Tibial nerve (tissue), 4 donors: ENCODE results near the gene METAP1D. TPM values are rescaled to one million over a fixed set of nuclear protein-coding genes. Genes with fewer than 3 reads are reported as not detected.
A peak's percentile ranks its signal among the peaks of the same experiment; 100 is the strongest.

Source experiments
- DNase-seq, 2 donors: peaks; one replicate each; pipeline ENCODE4 v3.0.0-alpha.2; 2019; ENCODE audit warnings: low spot score in 2 of 2
- H3K27ac ChIP-seq, 4 donors: fragments of 200-600 bp; sonication (generic) in 3 of 4; one replicate each; pipeline ENCODE4 v1.5.1; 2017 to 2019; ENCODE audit warnings: mild to moderate bottlenecking in 1 of 4
- H3K27me3 ChIP-seq, 2 donors: fragments of 200-600 bp; sonication (generic) in 1 of 2; one replicate each; pipeline versions ENCODE4 v1.5.1 to v1.6.0; 2017 to 2019
- H3K36me3 ChIP-seq, 3 donors: fragments of 200-600 bp; sonication (generic); one replicate each; pipeline ENCODE4 v1.5.1; 2018 to 2019
- H3K4me1 ChIP-seq, 4 donors: fragments of 200-600 bp; sonication (generic) in 3 of 4; one replicate each; pipeline ENCODE4 v1.5.1; 2017 to 2019
- H3K4me3 ChIP-seq, 4 donors: fragments of 200-600 bp; sonication (generic) in 3 of 4; one replicate each; pipeline ENCODE4 v1.5.1; 2017 to 2019; ENCODE audit warnings: mild to moderate bottlenecking in 1 of 4, moderate library complexity in 1 of 4
- H3K9me3 ChIP-seq, 4 donors: fragments of 200-600 bp; sonication (generic) in 3 of 4; one replicate each; pipeline ENCODE4 v1.5.1; 2017 to 2019
- EP300 ChIP-seq, 2 donors: sonication (generic); formaldehyde crosslinking; IDR thresholded peaks; one replicate each; pipeline ENCODE4 v1.6.1; 2017; ENCODE audit warnings: antibody characterized with exemption in 2 of 2, mild to moderate bottlenecking in 1 of 2
- POLR2A ChIP-seq, 2 donors: fragments of 450-650 bp; IDR thresholded peaks; one replicate each; pipeline ENCODE4 v1.6.1; 2017; ENCODE audit warnings: antibody characterized with exemption in 2 of 2, mild to moderate bottlenecking in 2 of 2, moderate library complexity in 2 of 2
- WGBS, 2 donors: methylation state at CpG; one replicate each; pipeline ENCODE4 v1.1.5; 2018; 5-methylcytosine and 5-hydroxymethylcytosine counted together
- total RNA-seq, 4 donors: library from RNA; depleted of rRNA; stranded (reverse); fragments of >200 nt; gene quantifications; one replicate each; pipeline ENCODE4 v1.1.0, GENCODE V29; 2016
- TF ChIP-seq, protein P1 (sequence below), 5 experiments: fragments of 200-600 bp in 3 of 5; fragments of 450-650 bp in 2 of 5; sonication (generic) in 3 of 5; IDR thresholded peaks; one replicate each; pipeline ENCODE4 v1.5.1; 2016 to 2019; ENCODE audit warnings: antibody characterized with exemption in 5 of 5, mild to moderate bottlenecking in 3 of 5, moderate library complexity in 2 of 5

METAP1D gene
- 10 to 100 TPM in 3 of 4 donors, 1 to 10 TPM in 1; 9.4 to 28.4 (median 14.7) TPM for total RNA-seq

DNA sequence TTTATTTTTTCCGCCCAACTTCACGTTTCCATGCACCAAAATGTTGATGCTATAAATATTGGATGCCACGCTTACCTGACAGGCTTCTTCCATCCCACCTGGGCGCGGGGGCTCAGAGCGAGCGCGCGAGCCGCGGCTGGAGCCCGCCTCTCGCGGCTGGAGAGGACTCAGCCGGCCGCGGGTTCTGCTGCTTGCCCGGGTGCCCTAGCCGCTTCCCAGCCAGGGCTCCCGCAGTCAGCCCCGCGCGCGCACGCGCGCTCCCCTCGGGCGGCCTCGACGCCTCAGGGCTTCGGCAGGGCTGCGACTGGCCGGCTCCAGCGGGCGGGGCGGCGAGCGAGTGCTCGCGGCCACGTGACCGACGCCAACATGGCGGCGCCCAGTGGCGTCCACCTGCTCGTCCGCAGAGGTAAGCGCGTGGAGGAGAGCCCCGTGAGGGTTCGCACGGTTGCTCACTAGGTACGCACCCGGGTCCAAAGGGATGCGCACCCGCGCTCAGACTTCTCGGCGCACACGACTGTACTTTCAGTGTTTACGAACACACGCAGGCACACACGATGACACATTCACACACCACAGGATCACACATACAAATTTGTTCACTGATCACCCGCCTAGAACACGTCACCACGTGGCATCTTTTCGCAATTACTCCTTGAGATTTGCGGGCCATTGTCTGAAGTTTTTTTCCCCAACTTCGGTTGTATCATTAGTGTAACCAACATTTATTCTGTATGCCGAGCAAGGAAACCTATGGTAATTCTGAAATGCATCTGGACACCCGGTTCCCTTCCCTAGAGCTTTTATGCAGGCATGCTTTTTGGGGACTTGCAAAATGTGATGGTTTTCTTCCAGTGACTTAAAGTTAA lies at the start of gene METAP1D:
METAP1D (plus strand) TSS at position 350 of the 866 bp plus-strand sequence; CDS start at position 367, 17 bp downstream.
- H3K4me1 ChIP-seq = peaks cover 0 to 21% (median 2%) of the 10 kb centered on the region in 4 donors
- no peaks in the 10 kb centered on the region for H3K27me3 ChIP-seq
- WGBS, 2 donors = 0% methylated on average over 39 to 60 of the region's 73 CpGs
- peak; percentile 54 to 62 for DNase-seq
- H3K9me3 ChIP-seq = no peaks in the 10 kb centered on the region
- peak within 1 kb of the TSS; percentile 61 to 81 (median 76) for H3K4me3 ChIP-seq
- peaks cover 0 to 9% (median 0%) of the 10 kb centered on the region in 3 donors for H3K36me3 ChIP-seq
- peak within 1 kb of the TSS in 3 of 4 donors; percentile 36 to 80 (median 55) for H3K27ac ChIP-seq
- TF ChIP-seq, protein P1, sequence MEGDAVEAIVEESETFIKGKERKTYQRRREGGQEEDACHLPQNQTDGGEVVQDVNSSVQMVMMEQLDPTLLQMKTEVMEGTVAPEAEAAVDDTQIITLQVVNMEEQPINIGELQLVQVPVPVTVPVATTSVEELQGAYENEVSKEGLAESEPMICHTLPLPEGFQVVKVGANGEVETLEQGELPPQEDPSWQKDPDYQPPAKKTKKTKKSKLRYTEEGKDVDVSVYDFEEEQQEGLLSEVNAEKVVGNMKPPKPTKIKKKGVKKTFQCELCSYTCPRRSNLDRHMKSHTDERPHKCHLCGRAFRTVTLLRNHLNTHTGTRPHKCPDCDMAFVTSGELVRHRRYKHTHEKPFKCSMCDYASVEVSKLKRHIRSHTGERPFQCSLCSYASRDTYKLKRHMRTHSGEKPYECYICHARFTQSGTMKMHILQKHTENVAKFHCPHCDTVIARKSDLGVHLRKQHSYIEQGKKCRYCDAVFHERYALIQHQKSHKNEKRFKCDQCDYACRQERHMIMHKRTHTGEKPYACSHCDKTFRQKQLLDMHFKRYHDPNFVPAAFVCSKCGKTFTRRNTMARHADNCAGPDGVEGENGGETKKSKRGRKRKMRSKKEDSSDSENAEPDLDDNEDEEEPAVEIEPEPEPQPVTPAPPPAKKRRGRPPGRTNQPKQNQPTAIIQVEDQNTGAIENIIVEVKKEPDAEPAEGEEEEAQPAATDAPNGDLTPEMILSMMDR (IDR thresholded peaks at IDR 0.05) = no peak
- TF ChIP-seq EP300 (IDR thresholded peaks at IDR 0.05) = peak in 1 of 2 donors; percentile 68
- TF ChIP-seq POLR2A (IDR thresholded peaks at IDR 0.05) = peak; percentile 23 to 49

DNA sequence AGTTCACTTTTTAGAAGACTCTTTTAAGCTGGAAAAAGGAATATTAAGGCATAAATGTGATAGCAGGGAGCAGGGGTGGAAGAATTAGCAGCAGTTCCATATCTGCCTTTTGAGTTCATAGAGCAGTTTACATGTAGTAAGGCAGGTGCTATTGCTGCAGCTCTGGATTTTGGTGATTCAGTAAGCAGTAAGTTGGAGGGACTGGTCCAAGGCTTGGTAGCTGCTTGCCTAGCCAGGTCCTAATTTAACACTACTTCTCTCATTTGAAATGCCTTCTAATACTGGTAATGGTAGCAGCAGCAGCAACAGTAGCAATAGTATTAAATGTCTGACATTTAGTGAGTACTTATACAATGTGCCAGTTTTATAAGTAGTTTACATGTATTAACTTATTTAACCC lies 47.5 kb upstream of the METAP1D start:
- no peak overlapping the region for H3K27ac ChIP-seq
- peaks cover 0 to 14% (median 0%) of the 10 kb centered on the region in 4 donors for H3K4me1 ChIP-seq
- TF ChIP-seq, protein P1 (IDR thresholded peaks at IDR 0.05) = no peak
- no peak for TF ChIP-seq EP300 (IDR thresholded peaks at IDR 0.05)
- TF ChIP-seq POLR2A (IDR thresholded peaks at IDR 0.05) = no peak
- DNase-seq = no peak
- H3K36me3 ChIP-seq = peaks cover 0 to 44% (median 0%) of the 10 kb centered on the region in 3 donors
- H3K9me3 ChIP-seq = no peaks in the 10 kb centered on the region
- no peak overlapping the region for H3K4me3 ChIP-seq
- no peaks in the 10 kb centered on the region for H3K27me3 ChIP-seq

DNA sequence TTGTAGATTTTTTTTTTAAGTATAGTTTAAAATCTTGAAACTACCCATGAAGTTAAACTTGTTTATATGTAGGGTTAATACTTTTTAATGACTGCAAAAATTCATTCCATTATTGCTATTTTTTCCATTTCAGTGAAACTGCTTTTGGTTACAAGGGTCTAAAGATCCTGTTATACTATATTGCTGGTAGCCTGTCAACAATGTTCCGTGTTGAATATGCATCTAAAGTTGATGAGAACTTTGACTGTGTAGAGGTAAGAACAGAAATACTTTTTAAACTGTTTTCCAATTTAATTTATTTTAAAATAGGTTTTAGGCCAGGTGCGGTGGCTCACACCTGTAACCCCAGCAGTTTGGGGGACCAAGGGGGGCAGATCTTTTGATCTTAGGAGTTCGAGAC lies 47.0 kb upstream of the METAP1D start:
- 93 to 99% methylated on average over 3 of the region's 3 CpGs for whole genome bisulfite sequencing, 2 donors
- Histone ChIP-seq H3K27ac (no peak overlapping the region), H3K9me3 (no peaks in the 10 kb centered on the region), H3K27me3 (no peaks in the 10 kb centered on the region), H3K36me3 (peaks cover 0 to 40% (median 0%) of the 10 kb centered on the region in 3 donors), H3K4me3 (no peak overlapping the region), H3K4me1 (peaks cover 0 to 14% (median 0%) of the 10 kb centered on the region in 4 donors)
- no peak for TF ChIP-seq EP300 (IDR thresholded peaks at IDR 0.05)
- TF ChIP-seq, protein P1 (IDR thresholded peaks at IDR 0.05) = no peak
- TF ChIP-seq POLR2A (IDR thresholded peaks at IDR 0.05) = no peak
- no peak for DNase-seq

DNA sequence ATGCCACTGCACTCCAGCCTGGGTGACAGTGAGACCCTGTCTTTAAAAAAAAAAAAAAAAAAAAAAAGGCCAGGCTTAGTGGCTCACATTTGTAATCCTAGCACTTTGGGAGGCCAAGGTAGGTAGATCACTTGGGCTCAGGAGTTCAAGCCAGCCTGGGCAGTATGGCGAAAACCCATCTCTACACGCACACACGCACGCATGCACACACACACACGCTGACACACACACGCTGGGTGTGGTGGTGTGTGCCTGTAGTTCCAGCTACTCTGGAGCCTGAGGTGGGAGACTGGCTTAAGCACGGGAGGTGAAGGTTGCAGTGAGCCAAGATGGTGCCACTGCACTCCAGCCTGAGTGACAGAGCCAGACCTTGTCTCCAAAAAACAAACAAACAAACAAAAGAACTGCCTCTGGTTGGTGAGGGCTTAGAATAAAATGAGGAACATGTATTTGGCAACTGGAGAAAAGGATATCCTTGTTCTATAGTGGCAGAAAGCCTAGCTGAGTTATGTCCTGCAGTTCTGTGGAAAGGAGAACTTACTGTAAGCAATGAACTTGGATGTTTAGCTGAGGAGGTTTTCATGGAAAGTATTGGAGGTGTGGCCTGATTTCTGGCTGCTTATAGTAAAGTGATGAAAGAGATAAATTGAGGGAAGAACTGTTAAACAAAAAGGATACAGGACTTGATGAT lies 43.5 kb upstream of the METAP1D start:
- DNase-seq = no peak
- WGBS, 2 donors = 91 to 93% methylated on average over 7 of the region's 7 CpGs
- Histone ChIP-seq H3K27me3 (no peaks in the 10 kb centered on the region), H3K36me3 (peaks cover 0 to 23% (median 0%) of the 10 kb centered on the region in 3 donors), H3K27ac (no peak overlapping the region), H3K9me3 (no peaks in the 10 kb centered on the region), H3K4me1 (peaks cover 0 to 18% (median 2%) of the 10 kb centered on the region in 4 donors), H3K4me3 (no peak overlapping the region)
- TF ChIP-seq EP300 (IDR thresholded peaks at IDR 0.05) = peak in 1 of 2 donors; percentile 46
- no peak for TF ChIP-seq POLR2A (IDR thresholded peaks at IDR 0.05)
- TF ChIP-seq, protein P1 (IDR thresholded peaks at IDR 0.05) = no peak
